Measurements from ENCODE around the gene APOA5. TPM values are rescaled to one million over a fixed set of nuclear protein-coding genes. Genes with fewer than 3 reads are reported as not detected.
A peak's percentile ranks its signal among the peaks of the same experiment; 100 is the strongest.

The APOA5 gene
- total and polyA plus RNA-seq, 2 of the 13 experiments (the other 11 are each of a cell fraction or from before 2014, with no cell fraction given): 44.0 to 49.1 TPM

DNA sequence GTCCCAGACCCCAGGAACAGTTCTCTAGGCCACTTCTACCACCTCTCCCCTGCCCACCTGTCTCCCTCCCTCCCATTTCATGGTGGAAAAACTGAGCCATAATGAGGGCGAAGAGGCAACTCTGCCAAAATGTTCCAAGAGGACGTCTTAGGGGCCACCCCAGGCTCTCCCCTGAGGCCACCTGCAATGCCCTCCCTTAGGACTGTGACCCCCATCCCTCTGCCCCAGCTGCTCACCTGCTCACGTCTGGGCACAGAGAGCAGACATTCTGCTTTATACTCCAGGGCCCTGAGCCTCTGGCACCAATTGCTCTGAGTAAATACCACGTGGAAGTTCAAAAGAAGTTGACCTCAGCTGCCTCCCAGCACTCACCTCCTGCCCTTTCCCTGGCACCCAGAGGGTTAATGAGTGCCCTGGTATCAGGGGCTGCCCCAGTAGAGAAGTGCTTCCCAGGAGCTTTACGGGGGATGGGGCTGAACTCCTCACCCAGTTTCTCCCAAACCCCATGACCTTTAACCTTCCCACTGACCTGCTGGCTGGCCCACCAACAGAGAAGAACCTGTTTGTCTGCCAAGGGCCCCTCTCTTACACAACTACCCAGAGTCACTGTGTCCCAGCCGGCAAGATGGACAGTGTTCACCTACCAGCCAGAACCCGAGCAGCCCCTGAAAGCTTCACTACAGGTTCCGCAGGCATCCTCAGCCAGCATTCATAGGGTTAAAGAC is 627 bp upstream of the APOA5 start (continued):
- TF ChIP-seq NCOR1 (IDR thresholded peaks at IDR 0.05; ENCODE audit: borderline replicate concordance, low read length) (peak; percentile 89), ZNF879 (CRISPR knock-in tag; IDR thresholded peaks at IDR 0.05) (no peak), SNAPC2 (CRISPR knock-in tag; IDR thresholded peaks at IDR 0.05) (no peak), HOXA7 (CRISPR knock-in tag; IDR thresholded peaks at IDR 0.05) (no peak), NRL (CRISPR knock-in tag; IDR thresholded peaks at IDR 0.05; ENCODE audit: borderline replicate concordance) (no peak), ZNF83 (CRISPR knock-in tag; IDR thresholded peaks at IDR 0.05; ENCODE audit: borderline replicate concordance) (no peak), ATF1 (CRISPR knock-in tag; IDR thresholded peaks at IDR 0.05) (no peak), ZNF20 (CRISPR knock-in tag; IDR thresholded peaks at IDR 0.05) (no peak), NFE2L2 (IDR thresholded peaks at IDR 0.05; ENCODE audit: low read length) (no peak), ZNF251 (CRISPR knock-in tag; IDR thresholded peaks at IDR 0.05) (no peak), NFE2L1 (CRISPR knock-in tag; IDR thresholded peaks at IDR 0.05; ENCODE audit: borderline replicate concordance) (no peak), TEAD3 (CRISPR knock-in tag; optimal IDR thresholded peaks at IDR 0.05; ENCODE audit: borderline replicate concordance) (no peak), ZNF776 (CRISPR knock-in tag; IDR thresholded peaks at IDR 0.05) (no peak), NPAS2 (CRISPR knock-in tag; IDR thresholded peaks at IDR 0.05; ENCODE audit: borderline replicate concordance) (no peak), PAX8 (CRISPR knock-in tag; IDR thresholded peaks at IDR 0.05; ENCODE audit: borderline replicate concordance) (no peak), ELF4 (CRISPR knock-in tag; IDR thresholded peaks at IDR 0.05; ENCODE audit: borderline replicate concordance) (no peak), SP2 (CRISPR knock-in tag; IDR thresholded peaks at IDR 0.05) (no peak), TBL1XR1 (IDR thresholded peaks at IDR 0.05; ENCODE audit: borderline replicate concordance, low read length, partially characterized antibody) (no peak), ZNF430 (CRISPR knock-in tag; IDR thresholded peaks at IDR 0.05) (no peak), ZSCAN20 (CRISPR knock-in tag; IDR thresholded peaks at IDR 0.05; ENCODE audit: borderline replicate concordance) (no peak), ZC3H4 (CRISPR knock-in tag; IDR thresholded peaks at IDR 0.05; ENCODE audit: borderline replicate concordance) (no peak), ZSCAN25 (CRISPR knock-in tag; IDR thresholded peaks at IDR 0.05) (peak; percentile 68; the same call in 1 of the 2 replicates), BCL6 (CRISPR knock-in tag; IDR thresholded peaks at IDR 0.05) (peak; percentile 77), ATF3 (CRISPR knock-in tag; IDR thresholded peaks at IDR 0.05) (no peak), DPF2 (CRISPR knock-in tag; IDR thresholded peaks at IDR 0.05; ENCODE audit: borderline replicate concordance, low read depth) (0 out of 2 replicates have a peak, but pooled peaks have one; percentile 14), SRSF1 (optimal IDR thresholded peaks at IDR 0.05; ENCODE audit: low read depth, low read length) (no peak), EEA1 (CRISPR knock-in tag; IDR thresholded peaks at IDR 0.05; ENCODE audit: borderline replicate concordance) (no peak), DR1 (CRISPR knock-in tag; IDR thresholded peaks at IDR 0.05) (peak; percentile 46; the same call in 1 of the 2 replicates)
- TF ChIP-seq, protein P1, sequence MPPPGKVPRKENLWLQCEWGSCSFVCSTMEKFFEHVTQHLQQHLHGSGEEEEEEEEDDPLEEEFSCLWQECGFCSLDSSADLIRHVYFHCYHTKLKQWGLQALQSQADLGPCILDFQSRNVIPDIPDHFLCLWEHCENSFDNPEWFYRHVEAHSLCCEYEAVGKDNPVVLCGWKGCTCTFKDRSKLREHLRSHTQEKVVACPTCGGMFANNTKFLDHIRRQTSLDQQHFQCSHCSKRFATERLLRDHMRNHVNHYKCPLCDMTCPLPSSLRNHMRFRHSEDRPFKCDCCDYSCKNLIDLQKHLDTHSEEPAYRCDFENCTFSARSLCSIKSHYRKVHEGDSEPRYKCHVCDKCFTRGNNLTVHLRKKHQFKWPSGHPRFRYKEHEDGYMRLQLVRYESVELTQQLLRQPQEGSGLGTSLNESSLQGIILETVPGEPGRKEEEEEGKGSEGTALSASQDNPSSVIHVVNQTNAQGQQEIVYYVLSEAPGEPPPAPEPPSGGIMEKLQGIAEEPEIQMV (CRISPR knock-in tag; IDR thresholded peaks at IDR 0.05; ENCODE audit: low read depth): no peak
- TF ChIP-seq, protein P2, sequence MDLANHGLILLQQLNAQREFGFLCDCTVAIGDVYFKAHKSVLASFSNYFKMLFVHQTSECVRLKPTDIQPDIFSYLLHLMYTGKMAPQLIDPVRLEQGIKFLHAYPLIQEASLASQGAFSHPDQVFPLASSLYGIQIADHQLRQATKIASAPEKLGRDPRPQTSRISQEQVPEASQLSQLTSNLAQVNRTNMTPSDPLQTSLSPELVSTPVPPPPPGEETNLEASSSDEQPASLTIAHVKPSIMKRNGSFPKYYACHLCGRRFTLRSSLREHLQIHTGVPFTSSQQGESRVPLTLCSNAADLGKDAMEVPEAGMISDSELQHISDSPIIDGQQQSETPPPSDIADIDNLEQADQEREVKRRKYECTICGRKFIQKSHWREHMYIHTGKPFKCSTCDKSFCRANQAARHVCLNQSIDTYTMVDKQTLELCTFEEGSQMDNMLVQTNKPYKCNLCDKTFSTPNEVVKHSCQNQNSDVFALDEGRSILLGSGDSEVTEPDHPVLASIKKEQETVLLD (CRISPR knock-in tag; IDR thresholded peaks at IDR 0.05; ENCODE audit: low read depth): no peak

Data from HepG2 (cell line).